Upper lobe of left lung (tissue), 4 donors: ENCODE measurements around the gene VWA5B1.

Experiments
- POLR2A ChIP-seq, 4 donors: fragments of 450-650 bp; IDR thresholded peaks; one replicate each; pipeline ENCODE4 v1.5.1; 2016 to 2017; ENCODE audit warnings: antibody characterized with exemption in 4 of 4, mild to moderate bottlenecking in 2 of 4
- TF ChIP-seq, protein P1 (sequence below), 6 experiments: fragments of 450-650 bp in 4 of 6; fragments of 200-600 bp in 2 of 6; sonication (generic) in 2 of 6; IDR thresholded peaks; one replicate each; pipeline ENCODE4 v1.5.1; 2016 to 2019; ENCODE audit warnings: antibody characterized with exemption in 6 of 6

DNA sequence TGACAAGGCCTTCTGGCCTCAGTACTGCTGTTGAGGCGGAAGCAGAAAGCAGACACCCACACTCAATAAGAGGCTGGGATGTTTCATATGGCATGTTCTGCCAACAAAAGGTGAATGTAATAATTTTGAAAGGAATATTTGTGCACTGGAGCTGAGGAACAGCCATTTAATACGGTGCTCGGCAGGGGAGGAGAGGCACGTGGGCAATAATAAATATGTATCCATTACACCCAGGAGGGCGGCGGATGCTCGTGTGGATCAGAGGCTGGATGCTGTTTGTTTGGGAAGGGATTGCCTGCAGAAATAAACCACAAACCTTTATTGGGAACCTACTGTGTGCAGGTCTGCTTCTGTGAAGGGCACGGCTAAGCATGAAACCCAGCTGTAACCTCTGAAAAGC lies 92.0 kb downstream of the VWA5B1 start:
- TF ChIP-seq, protein P1, sequence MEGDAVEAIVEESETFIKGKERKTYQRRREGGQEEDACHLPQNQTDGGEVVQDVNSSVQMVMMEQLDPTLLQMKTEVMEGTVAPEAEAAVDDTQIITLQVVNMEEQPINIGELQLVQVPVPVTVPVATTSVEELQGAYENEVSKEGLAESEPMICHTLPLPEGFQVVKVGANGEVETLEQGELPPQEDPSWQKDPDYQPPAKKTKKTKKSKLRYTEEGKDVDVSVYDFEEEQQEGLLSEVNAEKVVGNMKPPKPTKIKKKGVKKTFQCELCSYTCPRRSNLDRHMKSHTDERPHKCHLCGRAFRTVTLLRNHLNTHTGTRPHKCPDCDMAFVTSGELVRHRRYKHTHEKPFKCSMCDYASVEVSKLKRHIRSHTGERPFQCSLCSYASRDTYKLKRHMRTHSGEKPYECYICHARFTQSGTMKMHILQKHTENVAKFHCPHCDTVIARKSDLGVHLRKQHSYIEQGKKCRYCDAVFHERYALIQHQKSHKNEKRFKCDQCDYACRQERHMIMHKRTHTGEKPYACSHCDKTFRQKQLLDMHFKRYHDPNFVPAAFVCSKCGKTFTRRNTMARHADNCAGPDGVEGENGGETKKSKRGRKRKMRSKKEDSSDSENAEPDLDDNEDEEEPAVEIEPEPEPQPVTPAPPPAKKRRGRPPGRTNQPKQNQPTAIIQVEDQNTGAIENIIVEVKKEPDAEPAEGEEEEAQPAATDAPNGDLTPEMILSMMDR (IDR thresholded peaks at IDR 0.05), result no peak
- no peak for TF ChIP-seq POLR2A (IDR thresholded peaks at IDR 0.05)
